Measurements from ENCODE around the gene RBM38. TPM values are rescaled to one million over a fixed set of nuclear protein-coding genes. Genes with fewer than 3 reads are reported as not detected.
A peak's percentile ranks its signal among the peaks of the same experiment; 100 is the strongest.

The RBM38 gene
- total and polyA plus RNA-seq, 2 of the 13 experiments (the other 11 are each of a cell fraction or from before 2014, with no cell fraction given), result 24.2 to 34.2 TPM

GRCh38 chr20:57346477-57346876, 44.7 kb upstream of the RBM38 start (continued):
- TF ChIP-seq ARID5B (CRISPR knock-in tag; IDR thresholded peaks at IDR 0.05) (peak; percentile 35; the same call in 1 of the 2 replicates), STAG1 (CRISPR knock-in tag; IDR thresholded peaks at IDR 0.05) (peak; percentile 98), ZNF567 (CRISPR knock-in tag; IDR thresholded peaks at IDR 0.05; ENCODE audit: borderline replicate concordance) (no peak), SP1 (IDR thresholded peaks at IDR 0.05) (no peak), SP1 (CRISPR knock-in tag; IDR thresholded peaks at IDR 0.05) (no peak), LCORL (IDR thresholded peaks at IDR 0.05) (no peak), LCORL (CRISPR knock-in tag; IDR thresholded peaks at IDR 0.05) (no peak), ZNF414 (CRISPR knock-in tag; IDR thresholded peaks at IDR 0.05) (no peak), MIXL1 (CRISPR knock-in tag; IDR thresholded peaks at IDR 0.05) (peak; percentile 75), THRA (CRISPR knock-in tag; IDR thresholded peaks at IDR 0.05; ENCODE audit: borderline replicate concordance) (no peak), KLF16 (CRISPR knock-in tag; IDR thresholded peaks at IDR 0.05) (peak in 1 of 2 experiments; percentile 31; a peak in 1 of 4 replicates), KLF12 (CRISPR knock-in tag; IDR thresholded peaks at IDR 0.05; ENCODE audit: borderline replicate concordance) (no peak), ZNF703 (CRISPR knock-in tag; IDR thresholded peaks at IDR 0.05; ENCODE audit: borderline replicate concordance) (no peak), SNAPC5 (CRISPR knock-in tag; IDR thresholded peaks at IDR 0.05; ENCODE audit: borderline replicate concordance) (no peak), MIER2 (CRISPR knock-in tag; IDR thresholded peaks at IDR 0.05) (no peak), RBM22 (optimal IDR thresholded peaks at IDR 0.05; ENCODE audit: low read length) (no peak), LBX2 (CRISPR knock-in tag; IDR thresholded peaks at IDR 0.05; ENCODE audit: borderline replicate concordance) (no peak), ZNF766 (CRISPR knock-in tag; IDR thresholded peaks at IDR 0.05; ENCODE audit: borderline replicate concordance) (no peak), TEAD3 (CRISPR knock-in tag; optimal IDR thresholded peaks at IDR 0.05; ENCODE audit: borderline replicate concordance) (no peak), ZNF496 (CRISPR knock-in tag; IDR thresholded peaks at IDR 0.05; ENCODE audit: insufficient replicate concordance) (no peak), LRRFIP1 (CRISPR knock-in tag; conservative IDR thresholded peaks at IDR 0.05) (no peak)
